GM18511 (cell line): ENCODE measurements around the gene POU3F3.

Source experiments
- ATAC-seq: cut with Tn5 transposase; IDR thresholded peaks from one replicate; pipeline ENCODE4 v1.9.1; 2021; ENCODE audit warnings: mild to moderate bottlenecking, moderate library complexity; ENCODE audit not compliant: unreplicated experiment

Gene POU3F3

GRCh38 chr2:104846786-104847585 lies 6.9 kb upstream of the POU3F3 start:
- no peak for ATAC-seq

- ATAC-seq = no peak
These were observed 6.2 kb upstream of the POU3F3 start for GRCh38 chr2:104847586-104848160.

GRCh38 chr2:104848526-104848925 lies 5.4 kb upstream of the POU3F3 start:
- ATAC-seq = no peak

GRCh38 chr2:104849101-104849500 lies 4.8 kb upstream of the POU3F3 start:
- ATAC-seq = no peak

GRCh38 chr2:104849618-104850141 lies 4.2 kb upstream of the POU3F3 start:
- ATAC-seq = peak; percentile 51

- no peak for ATAC-seq
These were observed 3.3 kb upstream of the POU3F3 start for GRCh38 chr2:104850361-104851290.

- no peak for ATAC-seq
These were observed 2.4 kb upstream of the POU3F3 start for GRCh38 chr2:104851291-104852089.

GRCh38 chr2:104852090-104852666 lies 1.7 kb upstream of the POU3F3 start:
- no peak for ATAC-seq

GRCh38 chr2:104854498-104855220 lies 744 bp downstream of the POU3F3 start:
- no peak for ATAC-seq

- ATAC-seq = no peak
These were observed 1.5 kb downstream of the POU3F3 start for GRCh38 chr2:104855221-104856085.

GRCh38 chr2:104856086-104856972 lies 2.4 kb downstream of the POU3F3 start:
- peak; percentile 23 for ATAC-seq

GRCh38 chr2:104856973-104857261 lies 3.0 kb downstream of the POU3F3 start:
- peak; percentile 43 for ATAC-seq

- peak; percentile 32 for ATAC-seq
These were observed 3.5 kb downstream of the POU3F3 start for GRCh38 chr2:104857262-104858005.

GRCh38 chr2:104858006-104858978 lies 4.4 kb downstream of the POU3F3 start:
- ATAC-seq = no peak

- no peak for ATAC-seq
These were observed 5.4 kb downstream of the POU3F3 start for GRCh38 chr2:104859291-104859765.
